Stimulated activated CD8-positive, alpha-beta memory T cell treated with anti-CD3 and anti-CD28 coated beads, Interleukin-7, amount 100 ng/mL, for 48 hours (primary cell): Measurements from ENCODE around the gene PARD3.

ENCODE experiments used
- DNase-seq, 2 donors: peaks; one replicate each; pipeline ENCODE4 v3.0.0-alpha.2; 2020; ENCODE audit warnings: low read depth in 1 of 2; ENCODE audit errors: extremely low read depth in 1 of 2

The PARD3 gene

GRCh38 chr10:34180749-34181148 is 634.3 kb downstream of the PARD3 start:
- DNase-seq = no peak

- no peak for DNase-seq
Observed at GRCh38 chr10:34179280-34179679, 635.8 kb downstream of the PARD3 start.

- DNase-seq = no peak
Observed at GRCh38 chr10:34178756-34179155, 636.3 kb downstream of the PARD3 start.

GRCh38 chr10:34178196-34178595 is 636.9 kb downstream of the PARD3 start:
- no peak for DNase-seq

GRCh38 chr10:34177445-34177844 is 637.7 kb downstream of the PARD3 start:
- no peak for DNase-seq

- DNase-seq = no peak
Observed at GRCh38 chr10:34176351-34176750, 638.7 kb downstream of the PARD3 start.

GRCh38 chr10:34175121-34175520 is 640.0 kb downstream of the PARD3 start:
- no peak for DNase-seq

- DNase-seq = no peak
Observed at GRCh38 chr10:34172936-34173533, 642.1 kb downstream of the PARD3 start.

GRCh38 chr10:34171957-34172527 is 643.1 kb downstream of the PARD3 start:
- DNase-seq = no peak

GRCh38 chr10:34169677-34170076 is 645.4 kb downstream of the PARD3 start:
- DNase-seq = no peak

- no peak for DNase-seq
Observed at GRCh38 chr10:34169131-34169530, 646.0 kb downstream of the PARD3 start.

- DNase-seq = no peak
Observed at GRCh38 chr10:34168439-34168838, 646.7 kb downstream of the PARD3 start.

GRCh38 chr10:34166823-34167222 is 648.3 kb downstream of the PARD3 start:
- no peak for DNase-seq

GRCh38 chr10:34166354-34166753 is 648.7 kb downstream of the PARD3 start:
- DNase-seq = no peak

- no peak for DNase-seq
Observed at GRCh38 chr10:34164029-34164428, 651.1 kb downstream of the PARD3 start.

GRCh38 chr10:34163075-34163905 is 651.8 kb downstream of the PARD3 start:
- no peak for DNase-seq

- no peak for DNase-seq
Observed at GRCh38 chr10:34161777-34162370, 653.2 kb downstream of the PARD3 start.

- no peak for DNase-seq
Observed at GRCh38 chr10:34160595-34160994, 654.5 kb downstream of the PARD3 start.

GRCh38 chr10:34157501-34157900 is 657.6 kb downstream of the PARD3 start:
- DNase-seq = no peak

- DNase-seq = no peak
Observed at GRCh38 chr10:34156781-34157425, 658.2 kb downstream of the PARD3 start.

GRCh38 chr10:34155812-34156211 is 659.3 kb downstream of the PARD3 start:
- no peak for DNase-seq
